Right atrium auricular region (tissue), 2 donors: Measurements from ENCODE around the gene HP. TPM values are rescaled to one million over a fixed set of nuclear protein-coding genes. Genes with fewer than 3 reads are reported as not detected.

ENCODE experiments used
- DNase-seq: peaks from one replicate; pipeline ENCODE4 v3.0.0-alpha.2; 2019; ENCODE audit warnings: low spot score
- H3K27ac ChIP-seq, 2 donors: fragments of 200-600 bp; sonication (generic); 1 replicate in 1 of 2; 2 replicates in 1 of 2; pipeline ENCODE4 v1.5.1; 2016 to 2019
- H3K27me3 ChIP-seq, 2 donors: fragments of 200-600 bp; sonication (generic); one replicate each; pipeline versions ENCODE4 v1.5.1 to v1.6.0; 2017 to 2019
- H3K36me3 ChIP-seq: fragments of 200-600 bp; sonication (generic); one replicate; pipeline ENCODE4 v1.5.1; 2016
- H3K4me1 ChIP-seq, 2 donors: fragments of 200-600 bp; sonication (generic); one replicate each; pipeline versions ENCODE4 v1.5.1 to v1.6.0; 2017 to 2019
- H3K4me3 ChIP-seq, 2 donors: fragments of 200-600 bp; sonication (generic); 1 replicate in 1 of 2; 2 replicates in 1 of 2; pipeline ENCODE4 v1.5.1; 2017 to 2019; ENCODE audit warnings: mild to moderate bottlenecking in 1 of 2, moderate library complexity in 1 of 2
- H3K9me3 ChIP-seq, 2 donors: fragments of 200-600 bp; sonication (generic); one replicate each; pipeline ENCODE4 v1.5.1; 2019
- total RNA-seq, 2 donors: library from RNA; depleted of rRNA; stranded (reverse); fragments of >200 nt; gene quantifications; one replicate each; pipeline ENCODE4 v1.1.0, GENCODE V29; 2016
- TF ChIP-seq, protein P1 (sequence below), 2 donors: fragments of 200-600 bp; sonication (generic); IDR thresholded peaks; one replicate each; pipeline ENCODE4 v1.5.1; 2019; ENCODE audit warnings: antibody characterized with exemption in 2 of 2

The HP gene
- total RNA-seq, 2 donors from 2014 or later, result 52.7 to 1,105 TPM

- Histone ChIP-seq H3K27me3 (no peaks in the 10 kb centered on the region), H3K4me3 (peak overlapping the region; percentile 32 to 41), H3K4me1 (peaks cover 0 to 54% of the 10 kb centered on the region in 2 donors), H3K27ac (peak overlapping the region; percentile 85 to 95), H3K9me3 (no peaks in the 10 kb centered on the region), H3K36me3 (peaks cover 8% of the 10 kb centered on the region)
- TF ChIP-seq, protein P1, sequence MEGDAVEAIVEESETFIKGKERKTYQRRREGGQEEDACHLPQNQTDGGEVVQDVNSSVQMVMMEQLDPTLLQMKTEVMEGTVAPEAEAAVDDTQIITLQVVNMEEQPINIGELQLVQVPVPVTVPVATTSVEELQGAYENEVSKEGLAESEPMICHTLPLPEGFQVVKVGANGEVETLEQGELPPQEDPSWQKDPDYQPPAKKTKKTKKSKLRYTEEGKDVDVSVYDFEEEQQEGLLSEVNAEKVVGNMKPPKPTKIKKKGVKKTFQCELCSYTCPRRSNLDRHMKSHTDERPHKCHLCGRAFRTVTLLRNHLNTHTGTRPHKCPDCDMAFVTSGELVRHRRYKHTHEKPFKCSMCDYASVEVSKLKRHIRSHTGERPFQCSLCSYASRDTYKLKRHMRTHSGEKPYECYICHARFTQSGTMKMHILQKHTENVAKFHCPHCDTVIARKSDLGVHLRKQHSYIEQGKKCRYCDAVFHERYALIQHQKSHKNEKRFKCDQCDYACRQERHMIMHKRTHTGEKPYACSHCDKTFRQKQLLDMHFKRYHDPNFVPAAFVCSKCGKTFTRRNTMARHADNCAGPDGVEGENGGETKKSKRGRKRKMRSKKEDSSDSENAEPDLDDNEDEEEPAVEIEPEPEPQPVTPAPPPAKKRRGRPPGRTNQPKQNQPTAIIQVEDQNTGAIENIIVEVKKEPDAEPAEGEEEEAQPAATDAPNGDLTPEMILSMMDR (IDR thresholded peaks at IDR 0.05), result no peak
- DNase-seq, result peak; percentile 68
Measured at GRCh38 chr16:72013389-72013788, 40.9 kb upstream of the HP start.

GRCh38 chr16:72013888-72014581, 40.3 kb upstream of the HP start:
- H3K36me3 ChIP-seq, result peaks cover 8% of the 10 kb centered on the region
- peak overlapping the region; percentile 32 to 41 for H3K4me3 ChIP-seq
- TF ChIP-seq, protein P1 (IDR thresholded peaks at IDR 0.05), result no peak
- H3K4me1 ChIP-seq, result peaks cover 0 to 58% of the 10 kb centered on the region in 2 donors
- no peak for DNase-seq
- H3K27me3 ChIP-seq, result no peaks in the 10 kb centered on the region
- no peaks in the 10 kb centered on the region for H3K9me3 ChIP-seq
- H3K27ac ChIP-seq, result peak overlapping the region; percentile 85 to 95

GRCh38 chr16:72014675-72015074, 39.6 kb upstream of the HP start:
- DNase-seq, result no peak
- H3K27ac ChIP-seq, result peak overlapping the region; percentile 85 to 95
- no peaks in the 10 kb centered on the region for H3K9me3 ChIP-seq
- peak overlapping the region; percentile 32 to 41 for H3K4me3 ChIP-seq
- H3K36me3 ChIP-seq, result peaks cover 8% of the 10 kb centered on the region
- H3K4me1 ChIP-seq, result peaks cover 0 to 59% of the 10 kb centered on the region in 2 donors
- TF ChIP-seq, protein P1 (IDR thresholded peaks at IDR 0.05), result no peak
- H3K27me3 ChIP-seq, result no peaks in the 10 kb centered on the region

DNA sequence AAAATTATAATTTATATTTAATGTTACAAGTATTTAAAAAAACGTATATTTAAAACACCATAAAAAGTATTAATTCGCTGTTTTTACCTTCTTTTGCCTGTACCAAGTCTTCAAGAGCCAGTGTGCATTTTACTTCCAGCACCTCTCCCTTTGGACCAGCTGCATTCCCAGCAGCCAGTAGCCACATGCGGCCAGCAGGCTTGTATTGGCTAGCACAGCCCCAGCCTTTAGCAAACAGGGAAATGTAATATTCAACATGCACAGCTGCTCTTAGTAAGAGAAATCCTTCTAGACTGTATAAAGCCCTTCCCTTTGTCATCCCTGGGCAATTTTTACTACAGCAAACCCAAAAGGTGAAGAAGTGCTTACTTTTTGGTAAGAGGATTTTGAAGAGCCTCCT, 39.2 kb upstream of the HP start:
- DNase-seq, result no peak
- TF ChIP-seq, protein P1 (IDR thresholded peaks at IDR 0.05), result no peak
- Histone ChIP-seq H3K9me3 (no peaks in the 10 kb centered on the region), H3K4me1 (peaks cover 0 to 59% of the 10 kb centered on the region in 2 donors), H3K27ac (peak overlapping the region; percentile 85 to 95), H3K4me3 (peak overlapping the region; percentile 32 to 41), H3K36me3 (peaks cover 8% of the 10 kb centered on the region), H3K27me3 (no peaks in the 10 kb centered on the region)

GRCh38 chr16:72018470-72018869, 35.8 kb upstream of the HP start:
- no peak for DNase-seq
- Histone ChIP-seq H3K4me3 (no peak overlapping the region), H3K36me3 (peaks cover 32% of the 10 kb centered on the region), H3K27ac (peak overlapping the region; percentile 11 to 16), H3K27me3 (no peaks in the 10 kb centered on the region), H3K4me1 (peaks cover 0 to 39% of the 10 kb centered on the region in 2 donors), H3K9me3 (no peaks in the 10 kb centered on the region)
- TF ChIP-seq, protein P1 (IDR thresholded peaks at IDR 0.05), result peak in 1 of 2 donors; percentile 31
